Activated gamma-delta T cell treated with anti-CD3 and anti-CD28 coated beads, Interleukin-2, amount 50 U/mL, for 16 hours (primary cell): Measurements from ENCODE around the gene PARD3B.

Source experiments
- DNase-seq: peaks from one replicate; pipeline ENCODE4 v3.0.0-alpha.2; 2020; ENCODE audit warnings: low read depth

The PARD3B gene

GRCh38 chr2:204892506-204893255 is 347.4 kb downstream of the PARD3B start:
- no peak for DNase-seq

GRCh38 chr2:204896146-204896545 is 350.9 kb downstream of the PARD3B start:
- no peak for DNase-seq

GRCh38 chr2:204897561-204897960 is 352.3 kb downstream of the PARD3B start:
- no peak for DNase-seq

GRCh38 chr2:204898928-204899640 is 353.8 kb downstream of the PARD3B start:
- no peak for DNase-seq

- no peak for DNase-seq
These were observed 354.7 kb downstream of the PARD3B start for GRCh38 chr2:204899983-204900382.

GRCh38 chr2:204900487-204900886 is 355.2 kb downstream of the PARD3B start:
- DNase-seq = no peak

- DNase-seq = no peak
These were observed 355.6 kb downstream of the PARD3B start for GRCh38 chr2:204900910-204901309.

- no peak for DNase-seq
These were observed 356.3 kb downstream of the PARD3B start for GRCh38 chr2:204901591-204901990.

- DNase-seq = no peak
These were observed 364.5 kb downstream of the PARD3B start for GRCh38 chr2:204909791-204910190.

- no peak for DNase-seq
These were observed 368.0 kb downstream of the PARD3B start for GRCh38 chr2:204913312-204913711.

GRCh38 chr2:204913854-204914464 is 368.7 kb downstream of the PARD3B start:
- DNase-seq = no peak

- DNase-seq = no peak
These were observed 369.4 kb downstream of the PARD3B start for GRCh38 chr2:204914708-204915107.

GRCh38 chr2:204917089-204917701 is 371.9 kb downstream of the PARD3B start:
- no peak for DNase-seq

GRCh38 chr2:204920776-204921175 is 375.5 kb downstream of the PARD3B start:
- no peak for DNase-seq

GRCh38 chr2:204923957-204924356 is 378.7 kb downstream of the PARD3B start:
- DNase-seq = no peak

- no peak for DNase-seq
These were observed 386.3 kb downstream of the PARD3B start for GRCh38 chr2:204931562-204931961.

GRCh38 chr2:204933735-204934374 is 388.6 kb downstream of the PARD3B start:
- DNase-seq = no peak

- DNase-seq = no peak
These were observed 399.7 kb downstream of the PARD3B start for GRCh38 chr2:204944927-204945326.

- no peak for DNase-seq
These were observed 400.1 kb downstream of the PARD3B start for GRCh38 chr2:204945376-204945775.

- DNase-seq = no peak
These were observed 401.6 kb downstream of the PARD3B start for GRCh38 chr2:204946892-204947291.

- no peak for DNase-seq
These were observed 402.1 kb downstream of the PARD3B start for GRCh38 chr2:204947405-204947804.
